IMR-90 (cell line): Measurements from ENCODE around the gene FAM177B.

Experiments
- BHLHE40 ChIP-seq: fragments of 150-350 bp; IDR thresholded peaks from 2 replicates; pipeline ENCODE4 v1.6.1; 2016; ENCODE audit warnings: mild to moderate bottlenecking, low read depth, low read length
- CEBPB ChIP-seq: IDR thresholded peaks from 2 replicates; pipeline ENCODE4 v1.6.1; 2012; ENCODE audit warnings: low read depth, low read length, improper control_type of control experiment
- FOS ChIP-seq: fragments of 150-350 bp; IDR thresholded peaks from 2 replicates; pipeline ENCODE4 v1.6.1; 2016; ENCODE audit warnings: low read depth, low read length
- MXI1 ChIP-seq: IDR thresholded peaks from 2 replicates; pipeline ENCODE4 v1.6.1; 2012; ENCODE audit warnings: low read depth, mild to moderate bottlenecking, low read length, moderate library complexity, borderline replicate concordance
- POLR2A ChIP-seq: IDR thresholded peaks from 2 replicates; pipeline ENCODE4 v1.6.1; 2012; ENCODE audit warnings: mild to moderate bottlenecking, low read depth, low read length
- RAD21 ChIP-seq: IDR thresholded peaks from 2 replicates; pipeline ENCODE4 v1.6.1; 2012; ENCODE audit warnings: low read length, improper control_type of control experiment
- SMC3 ChIP-seq: fragments of 150-350 bp; IDR thresholded peaks from 2 replicates; pipeline ENCODE4 v1.6.1; 2016; ENCODE audit warnings: low read depth, mild to moderate bottlenecking, antibody characterized with exemption, low read length, moderate library complexity
- TF ChIP-seq, protein P1 (sequence below): conservative IDR thresholded peaks from 2 replicates; pipeline ENCODE4 v1.5.1; 2012; ENCODE audit warnings: mild to moderate bottlenecking, low read depth, low read length, improper control_type of control experiment
- TF ChIP-seq, protein P2 (sequence below): fragments of 150-350 bp; IDR thresholded peaks from 2 replicates; pipeline ENCODE4 v1.6.1; 2017; ENCODE audit warnings: mild to moderate bottlenecking, antibody characterized with exemption, low read length, low read depth

- TF ChIP-seq, protein P1, sequence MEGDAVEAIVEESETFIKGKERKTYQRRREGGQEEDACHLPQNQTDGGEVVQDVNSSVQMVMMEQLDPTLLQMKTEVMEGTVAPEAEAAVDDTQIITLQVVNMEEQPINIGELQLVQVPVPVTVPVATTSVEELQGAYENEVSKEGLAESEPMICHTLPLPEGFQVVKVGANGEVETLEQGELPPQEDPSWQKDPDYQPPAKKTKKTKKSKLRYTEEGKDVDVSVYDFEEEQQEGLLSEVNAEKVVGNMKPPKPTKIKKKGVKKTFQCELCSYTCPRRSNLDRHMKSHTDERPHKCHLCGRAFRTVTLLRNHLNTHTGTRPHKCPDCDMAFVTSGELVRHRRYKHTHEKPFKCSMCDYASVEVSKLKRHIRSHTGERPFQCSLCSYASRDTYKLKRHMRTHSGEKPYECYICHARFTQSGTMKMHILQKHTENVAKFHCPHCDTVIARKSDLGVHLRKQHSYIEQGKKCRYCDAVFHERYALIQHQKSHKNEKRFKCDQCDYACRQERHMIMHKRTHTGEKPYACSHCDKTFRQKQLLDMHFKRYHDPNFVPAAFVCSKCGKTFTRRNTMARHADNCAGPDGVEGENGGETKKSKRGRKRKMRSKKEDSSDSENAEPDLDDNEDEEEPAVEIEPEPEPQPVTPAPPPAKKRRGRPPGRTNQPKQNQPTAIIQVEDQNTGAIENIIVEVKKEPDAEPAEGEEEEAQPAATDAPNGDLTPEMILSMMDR: no peak
- TF ChIP-seq POLR2A (no peak), RAD21 (no peak), SMC3 (no peak), FOS (no peak), MXI1 (no peak), CEBPB (no peak), BHLHE40 (no peak)
- TF ChIP-seq, protein P2, sequence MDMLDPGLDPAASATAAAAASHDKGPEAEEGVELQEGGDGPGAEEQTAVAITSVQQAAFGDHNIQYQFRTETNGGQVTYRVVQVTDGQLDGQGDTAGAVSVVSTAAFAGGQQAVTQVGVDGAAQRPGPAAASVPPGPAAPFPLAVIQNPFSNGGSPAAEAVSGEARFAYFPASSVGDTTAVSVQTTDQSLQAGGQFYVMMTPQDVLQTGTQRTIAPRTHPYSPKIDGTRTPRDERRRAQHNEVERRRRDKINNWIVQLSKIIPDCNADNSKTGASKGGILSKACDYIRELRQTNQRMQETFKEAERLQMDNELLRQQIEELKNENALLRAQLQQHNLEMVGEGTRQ: no peak
Observed at GRCh38 chr1:222791006-222791710, 54.2 kb downstream of the FAM177B start.
